Renal cortical epithelial cell (primary cell): ENCODE data around the gene PRDM15. TPM values are rescaled to one million over a fixed set of nuclear protein-coding genes. Genes with fewer than 3 reads are reported as not detected.
"Not testable (repeated sequence)": the region's sequence is repeated elsewhere in the genome, so short reads cannot be mapped to it uniquely, and the experiment has no call there.

Experiments used
- DNase-seq: peaks from one replicate; pipeline ENCODE4 v3.0.0-alpha.2; 2011; ENCODE audit warnings: low read depth
- total RNA-seq: library from RNA; depleted of rRNA; stranded (reverse); fragments of >200 nt; gene quantifications from 2 replicates; pipeline ENCODE4 v1.2.3, GENCODE V29; 2014

The PRDM15 gene
- total RNA-seq, 1 donor from 2014 or later: 7.8 TPM

- no peak for DNase-seq
Observed at GRCh38 chr21:41806773-41807172, 72.4 kb downstream of the PRDM15 start.

GRCh38 chr21:41805643-41806042, 73.5 kb downstream of the PRDM15 start:
- no peak for DNase-seq

GRCh38 chr21:41805038-41805437, 74.1 kb downstream of the PRDM15 start:
- no peak for DNase-seq

- no peak for DNase-seq
Observed at GRCh38 chr21:41804381-41804780, 74.8 kb downstream of the PRDM15 start.

- DNase-seq: no peak
Observed at GRCh38 chr21:41803316-41803715, 75.8 kb downstream of the PRDM15 start.

- no peak for DNase-seq
Observed at GRCh38 chr21:41802684-41803083, 76.5 kb downstream of the PRDM15 start.

- DNase-seq: no peak
Observed at GRCh38 chr21:41802198-41802584, 77.0 kb downstream of the PRDM15 start.

- no peak for DNase-seq
Observed at GRCh38 chr21:41801321-41802197, 77.6 kb downstream of the PRDM15 start.

- DNase-seq: no peak
Observed at GRCh38 chr21:41800425-41801320, 78.5 kb downstream of the PRDM15 start.

- DNase-seq: no peak
Observed at GRCh38 chr21:41799763-41800162, 79.4 kb downstream of the PRDM15 start.

- DNase-seq: no peak
Observed at GRCh38 chr21:41798326-41798725, 80.8 kb downstream of the PRDM15 start.

- DNase-seq: no peak
Observed at GRCh38 chr21:41796476-41797080, 82.6 kb downstream of the PRDM15 start.

GRCh38 chr21:41795726-41796125, 83.4 kb downstream of the PRDM15 start:
- DNase-seq: no peak

- no peak for DNase-seq
Observed at GRCh38 chr21:41794600-41794999, 84.5 kb downstream of the PRDM15 start.

- no peak for DNase-seq
Observed at GRCh38 chr21:41792711-41793110, 86.4 kb downstream of the PRDM15 start.

GRCh38 chr21:41786509-41786987, 92.6 kb downstream of the PRDM15 start:
- DNase-seq: peak; percentile 98

- not testable (repeated sequence) for DNase-seq
Observed at GRCh38 chr21:41785262-41785661, 93.9 kb downstream of the PRDM15 start.

- no peak for DNase-seq
Observed at GRCh38 chr21:41784456-41785102, 94.6 kb downstream of the PRDM15 start.

GRCh38 chr21:41783476-41784180, 95.5 kb downstream of the PRDM15 start:
- peak; percentile 92 for DNase-seq

- no peak for DNase-seq
Observed at GRCh38 chr21:41781050-41781410, 98.1 kb downstream of the PRDM15 start.
